SK-N-SH (cell line): ENCODE data around the gene ACTN2.

Source experiments
- POLR2AphosphoS5 ChIP-seq: IDR thresholded peaks from 2 replicates; pipeline ENCODE4 v1.6.1; 2012; ENCODE audit warnings: low read depth, low read length
- SIN3A ChIP-seq: IDR thresholded peaks from 2 replicates; pipeline ENCODE4 v1.6.1; 2012; ENCODE audit warnings: low read depth, mild to moderate bottlenecking, low read length, moderate library complexity, borderline replicate concordance
- TAF1 ChIP-seq: IDR thresholded peaks from 2 replicates; pipeline ENCODE4 v1.6.1; 2012; ENCODE audit warnings: low read depth, mild to moderate bottlenecking, low read length, moderate library complexity, borderline replicate concordance
- TF ChIP-seq, protein P1 (sequence below): fragments of 200-600 bp; sonication (generic); IDR thresholded peaks from 2 replicates; pipeline ENCODE4 v1.6.1; 2017; ENCODE audit warnings: antibody characterized with exemption, mild to moderate bottlenecking, moderate library complexity

- TF ChIP-seq POLR2AphosphoS5 = no peak
- TF ChIP-seq SIN3A = no peak
- TF ChIP-seq, protein P1, sequence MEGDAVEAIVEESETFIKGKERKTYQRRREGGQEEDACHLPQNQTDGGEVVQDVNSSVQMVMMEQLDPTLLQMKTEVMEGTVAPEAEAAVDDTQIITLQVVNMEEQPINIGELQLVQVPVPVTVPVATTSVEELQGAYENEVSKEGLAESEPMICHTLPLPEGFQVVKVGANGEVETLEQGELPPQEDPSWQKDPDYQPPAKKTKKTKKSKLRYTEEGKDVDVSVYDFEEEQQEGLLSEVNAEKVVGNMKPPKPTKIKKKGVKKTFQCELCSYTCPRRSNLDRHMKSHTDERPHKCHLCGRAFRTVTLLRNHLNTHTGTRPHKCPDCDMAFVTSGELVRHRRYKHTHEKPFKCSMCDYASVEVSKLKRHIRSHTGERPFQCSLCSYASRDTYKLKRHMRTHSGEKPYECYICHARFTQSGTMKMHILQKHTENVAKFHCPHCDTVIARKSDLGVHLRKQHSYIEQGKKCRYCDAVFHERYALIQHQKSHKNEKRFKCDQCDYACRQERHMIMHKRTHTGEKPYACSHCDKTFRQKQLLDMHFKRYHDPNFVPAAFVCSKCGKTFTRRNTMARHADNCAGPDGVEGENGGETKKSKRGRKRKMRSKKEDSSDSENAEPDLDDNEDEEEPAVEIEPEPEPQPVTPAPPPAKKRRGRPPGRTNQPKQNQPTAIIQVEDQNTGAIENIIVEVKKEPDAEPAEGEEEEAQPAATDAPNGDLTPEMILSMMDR = no peak
- no peak for TF ChIP-seq TAF1
These were observed 112.7 kb downstream of the ACTN2 start for GRCh38 chr1:236799001-236799400.
